Activated naive CD8-positive, alpha-beta T cell treated with anti-CD3 and anti-CD28 coated beads, Interleukin-2, amount 50 U/mL, for 16 hours (primary cell): ENCODE results near the gene TNNI2.
A peak's percentile ranks its signal among the peaks of the same experiment; 100 is the strongest.

Experiments used
- DNase-seq: peaks from one replicate; pipeline ENCODE4 v3.0.0-alpha.2; 2020; ENCODE audit warnings: low read depth, low spot score

TNNI2 gene

GRCh38 chr11:1834779-1835670 is 3.8 kb upstream of the TNNI2 start, which contains the start of gene SYT8:
Gene SYT8, plus strand, starts transcription at chr11:1834990. Its CDS starts 116 bp downstream, at chr11:1835106.
- no peak for DNase-seq

GRCh38 chr11:1835671-1836010 is 3.1 kb upstream of the TNNI2 start:
- DNase-seq = no peak

- no peak for DNase-seq
Observed at GRCh38 chr11:1836011-1836945, 2.5 kb upstream of the TNNI2 start.

GRCh38 chr11:1837171-1838076 is 1.4 kb upstream of the TNNI2 start:
- peak; percentile 67 for DNase-seq

- DNase-seq = no peak
Observed at GRCh38 chr11:1838077-1838425, 730 bp upstream of the TNNI2 start.

GRCh38 chr11:1839204-1839923 is 583 bp downstream of the TNNI2 start:
- no peak for DNase-seq

- DNase-seq = no peak
Observed at GRCh38 chr11:1839924-1840779, 1.4 kb downstream of the TNNI2 start.

- DNase-seq = no peak
Observed at GRCh38 chr11:1840780-1841480, 2.1 kb downstream of the TNNI2 start.

GRCh38 chr11:1841511-1842148 is 2.8 kb downstream of the TNNI2 start:
- DNase-seq = no peak

- no peak for DNase-seq
Observed at GRCh38 chr11:1842149-1843097, 3.6 kb downstream of the TNNI2 start.

GRCh38 chr11:1843098-1843473 is 4.3 kb downstream of the TNNI2 start:
- DNase-seq = no peak

GRCh38 chr11:1843796-1844195 is 5.0 kb downstream of the TNNI2 start:
- no peak for DNase-seq

GRCh38 chr11:1844221-1845094 is 5.7 kb downstream of the TNNI2 start:
- no peak for DNase-seq

- no peak for DNase-seq
Observed at GRCh38 chr11:1845095-1845429, 6.3 kb downstream of the TNNI2 start.

- DNase-seq = no peak
Observed at GRCh38 chr11:1845561-1846452, 7.0 kb downstream of the TNNI2 start.

GRCh38 chr11:1846453-1846932 is 7.7 kb downstream of the TNNI2 start:
- no peak for DNase-seq
